Measurements from ENCODE around the gene TRAF3IP1. TPM values are rescaled to one million over a fixed set of nuclear protein-coding genes. Genes with fewer than 3 reads are reported as not detected.
A peak's percentile ranks its signal among the peaks of the same experiment; 100 is the strongest.
"Not testable (repeated sequence)": the region's sequence is repeated elsewhere in the genome, so short reads cannot be mapped to it uniquely, and the experiment has no call there.

Gene TRAF3IP1
- polyA plus RNA-seq, 3 donors = 1.2 to 1.5 (median 1.5) TPM

DNA sequence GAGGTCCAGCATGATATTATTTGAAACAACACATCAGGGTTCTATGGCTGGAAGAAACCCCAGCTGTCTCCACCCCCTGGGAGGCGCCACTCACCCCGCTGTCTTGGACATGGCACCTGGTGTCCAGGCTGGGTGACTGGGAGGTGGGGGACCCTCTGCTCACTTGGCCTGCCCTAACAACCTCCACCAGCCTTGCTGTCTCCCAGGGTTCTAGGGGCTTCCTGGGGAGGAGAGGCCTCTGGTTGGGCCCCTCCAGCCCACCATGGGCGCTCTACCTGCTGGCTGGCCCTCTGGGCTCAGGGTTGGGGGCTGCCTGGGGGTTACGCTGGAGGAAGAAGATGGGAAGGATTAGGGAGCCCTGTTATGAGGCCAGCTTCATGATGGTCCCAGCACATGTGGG, 48.2 kb upstream of the TRAF3IP1 start:
- H3K27ac Mint-ChIP-seq = peak overlapping the region in 1 of 7 donors; percentile 55
- peaks cover 81 to 92% of the 10 kb centered on the region in 2 donors for H3K36me3 Mint-ChIP-seq
- no CpG with 5 or more reads among the region's 4 CpGs for WGBS (ENCODE audit: insufficient coverage)

DNA sequence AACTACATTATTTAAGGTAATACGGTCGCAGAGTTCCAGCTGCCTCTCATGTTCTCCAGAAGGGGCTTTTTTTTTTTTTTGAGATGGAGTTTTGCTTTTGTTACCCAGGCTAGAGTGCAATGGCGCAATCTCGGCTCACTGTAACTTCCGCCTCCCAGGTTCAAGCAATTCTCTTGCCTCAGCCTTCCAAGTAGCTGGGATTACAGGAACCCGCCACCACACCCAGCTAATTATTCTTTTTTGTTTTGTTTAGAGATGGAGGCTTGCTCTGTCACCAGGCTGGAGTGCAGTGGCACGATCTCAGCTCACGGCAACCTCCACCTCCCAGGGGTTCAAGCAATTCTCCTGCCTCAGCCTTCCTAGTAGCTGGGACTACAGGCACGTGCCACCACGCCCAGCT, 46.9 kb upstream of the TRAF3IP1 start:
- H3K36me3 ChIP-seq (replicated peaks in 1 of 2; ENCODE audit: control insufficient read depth in 1 of 2, insufficient read depth in 2 of 2, low read length in 2 of 2) = peaks cover 73 to 88% of the 10 kb centered on the region in 2 donors
- H3K4me3 Mint-ChIP-seq = peak overlapping the region in 1 of 2 donors; percentile 21
- WGBS (ENCODE audit: insufficient coverage) = no CpG with 5 or more reads among the region's 10 CpGs

More for the DNA sequence above, 48.2 kb upstream of the TRAF3IP1 start:
- Histone ChIP-seq H2AFZ (ENCODE audit: insufficient read depth, low read depth, low read length, poor library complexity, severe bottlenecking) (no peak overlapping the region), H3K4me1 (ENCODE audit: control insufficient read depth in 1 of 2, insufficient read depth in 2 of 2, low read length in 2 of 2) (peaks cover 13 to 15% of the 10 kb centered on the region in 2 donors), H3K27me3 (ENCODE audit: control insufficient read depth in 2 of 2, insufficient read depth in 2 of 2, low read length in 2 of 2) (no peaks in the 10 kb centered on the region), H3K79me2 (ENCODE audit: insufficient read depth, low read length) (no peaks in the 10 kb centered on the region), H3K4me3 (replicated peaks in 1 of 3; ENCODE audit: low read depth in 2 of 3, low read length in 3 of 3) (no peak overlapping the region), H3K9ac (ENCODE audit: insufficient read depth, low read length, poor library complexity, severe bottlenecking) (no peak overlapping the region), H4K20me1 (ENCODE audit: insufficient read depth, low read length) (no peaks in the 10 kb centered on the region), H3K36me3 (replicated peaks in 1 of 2; ENCODE audit: control insufficient read depth in 1 of 2, insufficient read depth in 2 of 2, low read length in 2 of 2) (peaks cover 80 to 95% of the 10 kb centered on the region in 2 donors), H3K4me2 (replicated peaks; ENCODE audit: extremely low read depth, low read length, poor library complexity, severe bottlenecking) (no peak overlapping the region), H3K27ac (ENCODE audit: low read depth in 1 of 2, low read length in 2 of 2) (peak overlapping the region in 1 of 2 donors; percentile 29), H3K9me3 (replicated peaks in 1 of 2; ENCODE audit: control insufficient read depth in 1 of 2, insufficient read depth in 1 of 2, low read length in 2 of 2) (no peaks in the 10 kb centered on the region)
- H3K4me3 Mint-ChIP-seq = no peak overlapping the region
- peaks cover 21% of the 10 kb centered on the region for H3K4me1 Mint-ChIP-seq
- no peak for DNase-seq
- H3K27me3 Mint-ChIP-seq (ENCODE audit: low read depth in 3 of 3) = no peaks in the 10 kb centered on the region
- TF ChIP-seq, protein P1, sequence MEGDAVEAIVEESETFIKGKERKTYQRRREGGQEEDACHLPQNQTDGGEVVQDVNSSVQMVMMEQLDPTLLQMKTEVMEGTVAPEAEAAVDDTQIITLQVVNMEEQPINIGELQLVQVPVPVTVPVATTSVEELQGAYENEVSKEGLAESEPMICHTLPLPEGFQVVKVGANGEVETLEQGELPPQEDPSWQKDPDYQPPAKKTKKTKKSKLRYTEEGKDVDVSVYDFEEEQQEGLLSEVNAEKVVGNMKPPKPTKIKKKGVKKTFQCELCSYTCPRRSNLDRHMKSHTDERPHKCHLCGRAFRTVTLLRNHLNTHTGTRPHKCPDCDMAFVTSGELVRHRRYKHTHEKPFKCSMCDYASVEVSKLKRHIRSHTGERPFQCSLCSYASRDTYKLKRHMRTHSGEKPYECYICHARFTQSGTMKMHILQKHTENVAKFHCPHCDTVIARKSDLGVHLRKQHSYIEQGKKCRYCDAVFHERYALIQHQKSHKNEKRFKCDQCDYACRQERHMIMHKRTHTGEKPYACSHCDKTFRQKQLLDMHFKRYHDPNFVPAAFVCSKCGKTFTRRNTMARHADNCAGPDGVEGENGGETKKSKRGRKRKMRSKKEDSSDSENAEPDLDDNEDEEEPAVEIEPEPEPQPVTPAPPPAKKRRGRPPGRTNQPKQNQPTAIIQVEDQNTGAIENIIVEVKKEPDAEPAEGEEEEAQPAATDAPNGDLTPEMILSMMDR (IDR thresholded peaks at IDR 0.05) = no peak
- H3K9me3 Mint-ChIP-seq = peaks cover 0 to 5% (median 0%) of the 10 kb centered on the region in 7 donors
- intact Hi-C loops (cut with micrococcal nuclease) = no loop called here

More for the DNA sequence above, 46.9 kb upstream of the TRAF3IP1 start:
- peak in 2 of 3 donors; percentile 12 to 37 for DNase-seq
- H3K27ac Mint-ChIP-seq = peak overlapping the region; percentile 37 to 84 (median 74)
- H3K4me3 ChIP-seq (replicated peaks in 1 of 3; ENCODE audit: low read depth in 2 of 3, low read length in 3 of 3); H3K9me3 Mint-ChIP-seq; H2AFZ ChIP-seq (ENCODE audit: insufficient read depth, low read depth, low read length, poor library complexity, severe bottlenecking); H3K27me3 ChIP-seq (ENCODE audit: control insufficient read depth in 2 of 2, insufficient read depth in 2 of 2, low read length in 2 of 2); intact Hi-C loops (cut with micrococcal nuclease); H3K27me3 Mint-ChIP-seq (ENCODE audit: low read depth in 3 of 3); H3K9me3 ChIP-seq (replicated peaks in 1 of 2; ENCODE audit: control insufficient read depth in 1 of 2, insufficient read depth in 1 of 2, low read length in 2 of 2); H3K9ac ChIP-seq (ENCODE audit: insufficient read depth, low read length, poor library complexity, severe bottlenecking); H3K79me2 ChIP-seq (ENCODE audit: insufficient read depth, low read length): not testable (repeated sequence)
- peak overlapping the region; percentile 4 to 56 for H3K27ac ChIP-seq (ENCODE audit: low read depth in 1 of 2, low read length in 2 of 2)
- peak overlapping the region; percentile 4 for H3K4me2 ChIP-seq (replicated peaks; ENCODE audit: extremely low read depth, low read length, poor library complexity, severe bottlenecking)
- H3K36me3 Mint-ChIP-seq = peaks cover 79 to 89% of the 10 kb centered on the region in 2 donors
- H3K4me1 ChIP-seq (ENCODE audit: control insufficient read depth in 1 of 2, insufficient read depth in 2 of 2, low read length in 2 of 2) = peaks cover 13 to 15% of the 10 kb centered on the region in 2 donors
- peaks cover 21% of the 10 kb centered on the region for H3K4me1 Mint-ChIP-seq
- peaks cover 11% of the 10 kb centered on the region for H4K20me1 ChIP-seq (ENCODE audit: insufficient read depth, low read length)

Data from CD14-positive monocyte (primary cell).